Pulmonary artery endothelial cell (primary cell): ENCODE data around the gene DCLRE1B. TPM values are rescaled to one million over a fixed set of nuclear protein-coding genes. Genes with fewer than 3 reads are reported as not detected.

Experiments used
- DNase-seq: peaks from one replicate; pipeline ENCODE4 v3.0.0-alpha.2; 2011; ENCODE audit warnings: low read depth, low spot score
- total RNA-seq: library from RNA; depleted of rRNA; stranded (reverse); fragments of >200 nt; gene quantifications from 2 replicates; pipeline ENCODE4 v1.2.3, GENCODE V29; 2014

DCLRE1B gene
- total RNA-seq, 1 donor from 2014 or later, result 3.4 TPM

- DNase-seq, result no peak
Measured at GRCh38 chr1:113886417-113887401, 18.4 kb upstream of the DCLRE1B start.

GRCh38 chr1:113887402-113888175, 17.5 kb upstream of the DCLRE1B start, which contains the start of gene BCL2L15:
Gene BCL2L15 (minus strand): TSS chr1:113887581. CDS start chr1:113887375, 206 bp downstream.
- DNase-seq, result no peak

GRCh38 chr1:113890816-113891215, 14.3 kb upstream of the DCLRE1B start:
- no peak for DNase-seq

- no peak for DNase-seq
Measured at GRCh38 chr1:113891631-113892220, 13.4 kb upstream of the DCLRE1B start.

DNA sequence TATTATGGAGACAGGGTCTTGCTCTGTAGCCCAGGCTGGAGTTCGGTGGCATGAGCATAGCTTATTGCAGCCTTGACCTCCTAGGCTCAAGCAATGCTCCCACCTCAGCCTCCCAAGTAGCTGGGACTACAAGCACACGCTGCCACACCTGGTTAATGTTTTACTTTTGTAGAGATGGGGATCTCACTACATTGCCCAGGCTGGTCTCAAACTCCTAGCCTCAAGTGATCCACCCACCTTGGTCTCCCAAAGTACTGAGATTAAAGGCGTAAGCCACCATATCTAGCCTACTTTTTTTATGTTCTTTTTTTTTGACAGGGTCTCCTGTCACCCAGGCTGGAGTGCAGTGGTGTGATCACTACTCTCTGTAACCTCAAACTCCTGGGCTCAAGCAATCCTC, 11.9 kb upstream of the DCLRE1B start:
- no peak for DNase-seq

DNA sequence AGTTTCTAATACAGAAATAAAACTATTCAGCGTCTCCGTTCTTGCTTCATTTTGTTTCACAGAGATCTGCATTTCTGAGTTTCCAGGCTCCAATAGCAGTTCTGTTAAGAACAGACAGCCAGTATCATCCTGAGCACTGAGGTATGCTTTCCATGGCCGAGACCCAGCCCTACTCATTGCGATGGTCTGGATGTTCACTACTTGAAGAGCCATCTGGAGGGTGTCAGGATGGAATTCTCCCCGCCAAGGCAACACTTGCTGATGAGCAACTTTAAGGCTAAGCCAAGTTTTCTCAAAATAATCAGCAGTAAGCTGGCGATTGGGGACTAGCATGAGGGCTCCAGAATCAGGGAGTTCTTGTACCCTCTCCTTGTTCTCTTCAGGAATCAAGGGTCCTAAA, 10.0 kb upstream of the DCLRE1B start:
- DNase-seq, result no peak

DNA sequence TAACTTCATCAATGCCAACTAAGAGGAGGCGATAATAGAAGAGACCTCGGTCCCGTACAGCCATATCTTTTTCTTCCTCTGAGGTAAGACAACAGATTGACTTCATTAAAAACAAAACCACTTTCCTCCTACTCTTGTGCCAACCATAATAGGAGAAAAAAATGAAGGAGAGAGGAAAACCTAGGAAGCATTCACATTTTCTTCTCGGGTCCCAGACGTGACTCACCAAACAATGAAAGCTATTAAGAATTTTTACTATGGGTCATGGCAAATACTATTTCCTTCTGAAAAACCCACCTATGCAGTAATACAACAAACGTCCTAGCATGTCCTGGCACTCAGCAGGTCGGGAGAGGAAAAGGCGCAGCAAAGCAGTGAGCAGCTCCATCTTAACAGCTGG, 9.2 kb upstream of the DCLRE1B start:
- no peak for DNase-seq

- DNase-seq, result no peak
Measured at GRCh38 chr1:113898241-113898814, 6.8 kb upstream of the DCLRE1B start.

DNA sequence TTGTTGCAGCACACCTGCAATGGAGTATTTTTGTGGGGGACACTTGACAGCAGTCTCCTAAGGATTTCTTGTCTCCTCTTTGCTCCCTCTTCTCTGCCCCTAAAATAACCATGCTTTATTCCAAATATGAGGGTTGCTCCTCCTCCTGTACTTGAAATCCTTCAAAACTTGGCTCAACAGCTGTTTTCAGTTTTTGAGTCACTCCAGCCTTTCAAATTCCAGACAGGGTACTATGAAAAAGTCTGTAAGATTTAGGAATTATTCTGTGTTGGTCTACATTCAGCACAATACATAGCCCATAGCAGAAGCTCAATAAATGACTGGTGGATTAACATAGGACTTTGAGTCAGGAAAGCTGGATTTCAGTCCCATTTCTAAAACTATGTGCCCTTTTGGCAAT, 6.0 kb upstream of the DCLRE1B start:
- no peak for DNase-seq

DNA sequence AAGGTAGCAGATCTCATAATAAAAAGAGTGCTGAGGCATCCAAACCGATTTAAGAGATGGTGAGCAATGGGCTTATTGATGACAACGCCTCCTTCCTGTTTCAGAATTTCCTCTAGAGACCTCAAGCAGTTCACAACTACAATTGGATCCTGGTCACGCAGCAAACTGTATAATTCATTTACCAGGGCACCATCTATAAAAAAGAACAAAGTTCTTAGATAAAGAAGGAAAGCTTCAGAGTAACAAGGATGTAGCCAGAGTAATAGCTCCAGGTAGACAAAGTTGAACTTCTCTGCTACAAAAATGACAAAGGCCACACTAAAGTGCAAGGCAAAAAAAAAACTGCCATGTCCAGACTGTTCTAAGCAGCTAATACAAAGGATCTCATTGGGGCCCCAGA, 3.9 kb upstream of the DCLRE1B start:
- no peak for DNase-seq

DNA sequence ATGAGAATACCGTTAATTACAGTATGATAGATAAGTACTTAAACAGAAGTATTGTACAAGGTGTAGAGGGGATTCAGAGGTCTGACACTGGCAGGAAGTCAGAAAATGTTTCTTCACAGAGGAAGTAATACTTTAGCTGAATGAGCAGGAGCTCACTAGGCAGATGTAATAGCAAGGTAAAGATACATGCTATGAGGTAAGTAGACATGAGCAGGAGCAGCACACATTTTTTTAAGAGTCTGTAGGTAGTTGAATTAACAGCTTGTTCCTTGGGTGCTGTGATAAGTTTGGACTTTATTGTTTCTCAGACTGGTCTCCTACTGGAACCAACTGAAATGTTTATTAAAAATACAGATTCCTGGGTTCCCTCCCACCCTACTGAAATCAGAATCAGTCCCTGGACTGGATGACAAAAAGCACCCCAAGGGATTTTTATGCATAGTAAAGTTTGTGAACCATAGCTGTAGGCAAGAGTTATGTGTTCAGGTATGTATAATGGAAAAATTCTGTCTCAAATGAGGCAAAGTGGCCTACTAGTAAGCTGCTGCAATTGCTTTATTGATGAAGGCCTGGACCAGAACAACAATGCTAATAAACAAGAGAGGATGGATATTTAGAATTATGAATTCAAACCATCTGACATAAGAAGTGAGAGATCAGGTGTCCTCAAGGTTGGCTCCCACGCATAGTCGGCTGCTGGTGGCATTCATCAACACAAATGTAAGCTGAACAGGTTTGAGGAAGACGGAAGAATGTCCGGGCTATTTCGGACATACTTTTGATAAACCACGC, 1.4 kb upstream of the DCLRE1B start:
- DNase-seq, result no peak

DNA sequence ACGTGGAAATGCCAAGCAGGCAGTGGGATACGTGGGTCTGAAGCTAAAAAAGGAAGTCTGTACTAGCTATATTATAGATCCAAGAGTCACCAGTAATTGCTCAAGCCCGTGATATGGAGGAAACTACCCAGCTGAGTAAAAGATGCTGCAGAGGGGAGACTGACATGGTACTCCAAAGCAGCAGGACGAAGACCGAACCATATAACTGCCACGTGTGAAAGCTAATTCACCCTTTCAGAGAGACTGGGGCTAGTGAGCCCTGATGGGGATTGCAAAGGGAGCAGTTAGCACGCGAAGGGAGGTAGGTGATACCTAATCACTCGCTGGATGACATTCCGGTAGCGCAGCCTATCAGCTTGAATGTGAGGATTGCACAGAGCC, 843 bp upstream of the DCLRE1B start:
- no peak for DNase-seq

DNA sequence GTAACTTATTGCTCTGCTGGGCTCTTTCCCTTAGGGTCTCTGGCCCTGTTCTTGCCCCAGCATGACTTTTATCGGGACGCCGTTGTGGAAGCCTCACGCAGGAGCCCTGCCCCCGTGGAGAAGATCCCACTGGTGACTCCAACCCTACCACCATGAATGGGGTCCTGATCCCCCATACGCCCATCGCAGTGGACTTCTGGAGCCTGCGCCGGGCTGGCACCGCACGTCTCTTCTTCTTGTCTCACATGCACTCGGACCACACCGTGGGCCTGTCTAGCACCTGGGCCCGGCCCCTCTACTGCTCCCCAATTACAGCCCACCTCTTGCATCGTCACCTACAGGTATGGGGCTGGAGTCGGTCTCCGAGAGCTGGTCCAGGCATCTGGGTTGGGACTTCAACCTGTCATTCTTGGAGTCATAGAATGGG, 322 bp downstream of the DCLRE1B start:
- DNase-seq, result no peak

DNA sequence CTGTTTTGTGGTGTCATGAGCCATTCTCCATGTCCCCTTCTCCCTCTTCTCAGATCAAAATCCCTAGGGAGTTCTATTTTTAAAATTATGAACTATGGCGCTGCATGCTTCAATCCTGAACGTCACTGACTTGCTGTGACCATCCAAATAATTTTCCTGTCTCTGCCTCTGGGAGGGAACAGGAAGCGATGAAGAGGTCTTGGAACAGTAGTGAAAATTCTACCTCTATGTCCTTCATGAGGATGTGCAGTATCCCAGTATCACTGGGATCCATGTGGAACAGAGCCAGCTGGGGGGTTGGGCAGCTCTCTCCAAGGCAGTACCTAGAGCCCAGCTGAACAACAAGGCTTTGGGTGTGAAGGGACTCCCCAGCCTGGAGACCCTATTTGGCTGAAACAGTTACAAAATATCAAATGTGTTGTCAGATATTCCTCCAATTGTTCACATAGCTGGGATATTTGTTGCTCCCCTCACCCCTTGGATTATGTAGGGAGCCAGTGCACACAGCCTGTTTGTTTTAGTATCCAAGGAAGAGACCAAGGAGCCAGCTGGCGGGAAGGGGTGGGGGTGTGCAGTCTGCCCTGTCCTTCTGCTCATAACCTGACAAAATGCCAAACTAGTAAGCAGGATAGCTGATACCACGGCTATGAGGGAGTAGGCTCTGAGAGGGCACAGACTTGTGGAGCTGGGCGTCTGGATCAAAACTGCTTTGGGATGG, 7.6 kb downstream of the DCLRE1B start:
- no peak for DNase-seq

GRCh38 chr1:113913312-113913668, 8.2 kb downstream of the DCLRE1B start:
- no peak for DNase-seq

- no peak for DNase-seq
Measured at GRCh38 chr1:113913887-113914664, 8.9 kb downstream of the DCLRE1B start.

DNA sequence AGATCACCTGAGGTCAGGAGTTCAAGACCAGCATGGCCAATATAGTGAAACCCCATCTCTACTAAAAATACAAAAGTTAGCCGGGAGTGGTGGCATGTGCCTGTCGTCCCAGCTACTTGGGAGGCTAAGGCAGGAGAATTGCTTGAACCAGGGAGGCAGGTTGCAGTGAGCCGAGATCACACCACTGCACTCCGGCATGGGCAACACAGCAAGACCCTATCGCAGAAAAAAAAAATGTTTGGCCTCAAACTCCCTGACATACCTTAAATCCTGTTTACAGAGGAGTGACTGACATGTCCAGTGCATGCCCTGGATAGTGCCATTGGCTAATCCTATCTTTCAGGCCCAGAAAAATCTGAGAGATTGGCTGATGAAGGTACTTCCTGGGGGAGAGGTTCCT, 11.8 kb downstream of the DCLRE1B start:
- no peak for DNase-seq

DNA sequence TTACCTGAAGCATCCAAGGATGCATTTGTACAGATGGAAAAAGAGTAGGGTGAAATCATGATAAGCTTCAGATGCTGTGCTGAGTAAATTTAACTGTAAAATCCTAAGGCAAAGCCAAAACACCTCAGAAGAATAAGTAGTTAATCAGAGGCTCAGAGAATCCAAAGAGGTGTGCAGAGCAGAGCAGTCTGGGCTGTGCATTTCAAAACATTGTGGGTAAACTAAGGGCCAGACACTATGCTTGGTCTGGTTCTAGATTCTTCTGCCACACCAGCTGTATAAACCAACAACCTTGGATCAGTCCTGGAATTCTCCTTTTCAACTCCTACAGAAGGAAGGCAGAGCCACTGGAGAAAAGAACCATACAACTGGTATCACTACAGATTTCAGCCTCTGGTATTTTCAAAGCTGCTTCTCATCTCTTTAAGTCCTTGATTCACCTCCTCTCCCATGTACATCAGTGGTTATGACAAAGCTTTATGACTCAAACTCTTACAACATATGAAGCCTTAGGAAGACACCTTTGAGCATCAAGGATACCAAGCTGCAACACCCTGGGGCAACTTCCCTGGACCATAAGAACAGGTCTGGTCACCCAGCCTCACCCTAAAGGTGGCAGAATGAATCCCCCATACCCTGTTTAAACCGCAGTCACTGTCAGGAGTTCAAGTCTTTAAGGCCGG, 12.4 kb downstream of the DCLRE1B start:
- DNase-seq, result no peak

- no peak for DNase-seq
Measured at GRCh38 chr1:113918243-113918642, 13.1 kb downstream of the DCLRE1B start.
